OCI-LY7 (cell line): ENCODE data around the gene RAPGEF2. TPM values are rescaled to one million over a fixed set of nuclear protein-coding genes. Genes with fewer than 3 reads are reported as not detected.
"Not testable (repeated sequence)": the region's sequence is repeated elsewhere in the genome, so short reads cannot be mapped to it uniquely, and the experiment has no call there.

Experiments
- BruUV-seq: library from RNA; stranded (reverse); fragments of 400-500 nt; replicated peaks from 2 replicates; lab custom pipeline; 2021; lab: Mats Ljungman, UMichigan
- CTCF ChIA-PET: fragments of 300-600 bp; sonication (Branson Sonifier 250); formaldehyde crosslinking; loops from one replicate; lab custom pipeline; 2022; ENCODE audit warnings: antibody characterized with exemption; ENCODE audit not compliant: unreplicated experiment; lab: Charles Lee
- POLR2A ChIA-PET: fragments of 300-600 bp; sonication (Branson Sonifier 250); formaldehyde crosslinking; loops from one replicate; lab custom pipeline; 2022; ENCODE audit warnings: antibody characterized with exemption; lab: Charles Lee
- DNase-seq: peaks from one replicate; pipeline ENCODE4 v3.0.0-alpha.2; 2015; ENCODE audit warnings: low spot score
- H2AFZ ChIP-seq: fragments of 200-600 bp; sonication (generic), shearing (Covaris generic); 2 replicates; pipeline ENCODE4 v1.6.1; 2014; ENCODE audit warnings: mild to moderate bottlenecking, antibody characterized with exemption, low read length, moderate library complexity
- H3K27ac ChIP-seq: fragments of 200-600 bp; sonication (generic); 2 replicates; pipeline ENCODE4 v1.5.1; 2014; ENCODE audit warnings: mixed run types, low read depth, mild to moderate bottlenecking, moderate library complexity, low read length, inconsistent platforms; ENCODE audit not compliant: poor library complexity, severe bottlenecking
- H3K36me3 ChIP-seq: fragments of 200-600 bp; sonication (generic); 2 replicates; pipeline ENCODE4 v1.6.1; 2014; ENCODE audit warnings: mild to moderate bottlenecking, antibody characterized with exemption, low read length, moderate library complexity, mixed read lengths; ENCODE audit not compliant: insufficient read depth
- H3K4me1 ChIP-seq: fragments of 200-600 bp; sonication (generic); 2 replicates; pipeline ENCODE4 v1.5.1; 2014; ENCODE audit warnings: mild to moderate bottlenecking, low read length; ENCODE audit not compliant: insufficient read depth, poor library complexity, severe bottlenecking
- H3K4me2 ChIP-seq: fragments of 200-600 bp; sonication (generic); 2 replicates; pipeline ENCODE4 v1.6.1; 2014; ENCODE audit warnings: mild to moderate bottlenecking, low read length
- H3K4me3 ChIP-seq: fragments of 200-600 bp; sonication (generic); 2 replicates; pipeline ENCODE4 v1.5.1; 2014; ENCODE audit warnings: mild to moderate bottlenecking, low read depth, low read length; ENCODE audit not compliant: poor library complexity, severe bottlenecking
- H3K79me2 ChIP-seq: fragments of 200-600 bp; sonication (generic); 2 replicates; pipeline ENCODE4 v1.6.1; 2016; ENCODE audit warnings: low read depth, mild to moderate bottlenecking, low read length, moderate library complexity, mixed read lengths; ENCODE audit not compliant: insufficient read depth
- H3K9me2 ChIP-seq: fragments of 200-600 bp; sonication (generic); 2 replicates; pipeline ENCODE4 v1.6.1; 2016; ENCODE audit warnings: mild to moderate bottlenecking, low read length, mixed read lengths; ENCODE audit not compliant: insufficient read depth
- H3K9me3 ChIP-seq: fragments of 200-600 bp; sonication (generic); 2 replicates; pipeline ENCODE4 v1.6.1; 2014; ENCODE audit warnings: mild to moderate bottlenecking, mixed run types, low read length, mixed read lengths
- H4K20me1 ChIP-seq: fragments of 200-600 bp; sonication (generic); 2 replicates; pipeline ENCODE4 v1.6.1; 2014; ENCODE audit warnings: mild to moderate bottlenecking, antibody characterized with exemption, low read length, moderate library complexity, mixed read lengths; ENCODE audit not compliant: insufficient read depth
- EZH2phosphoT487 ChIP-seq: fragments of 200-600 bp; sonication (generic); IDR thresholded peaks from 2 replicates; pipeline ENCODE4 v1.6.1; 2018; ENCODE audit warnings: low read depth, borderline replicate concordance, mild to moderate bottlenecking, mixed run types, antibody characterized with exemption, low read length, moderate library complexity, mixed read lengths
- intact Hi-C: fragments of 100-400 bp; cut with micrococcal nuclease; formaldehyde crosslinking; loops from one replicate; pipeline ENCODE4 v1.10.0; 2022; ENCODE audit not compliant: unreplicated experiment
- total RNA-seq, 2 experiments: library from RNA; depleted of rRNA in 1 of 2; stranded (reverse); fragments of >200 nt in 1 of 2; shearing (Covaris generic) in 1 of 2; gene quantifications; 2 replicates each; pipeline ENCODE4 v1.2.3, GENCODE V29; 2014 to 2022
- TF ChIP-seq, protein P1 (sequence below): fragments of 200-600 bp; sonication (generic); conservative IDR thresholded peaks from 2 replicates; pipeline ENCODE4 v1.5.1; 2014; ENCODE audit warnings: mild to moderate bottlenecking, antibody characterized with exemption, low read length, moderate library complexity, mixed read lengths

Gene RAPGEF2
- total RNA-seq, 2 experiments from 2014 or later: 4.6 to 6.5 TPM

GRCh38 chr4:159308566-159309340 lies 205.9 kb downstream of the RAPGEF2 start:
- Histone ChIP-seq H3K36me3 (no peaks in the 10 kb centered on the region), H3K4me2 (no peak overlapping the region), H3K9me2 (no peaks in the 10 kb centered on the region), H3K79me2 (no peaks in the 10 kb centered on the region), H3K4me1 (no peaks in the 10 kb centered on the region), H2AFZ (no peak overlapping the region), H3K4me3 (no peak overlapping the region), H3K27ac (no peak overlapping the region), H4K20me1 (no peaks in the 10 kb centered on the region), H3K9me3 (no peaks in the 10 kb centered on the region)
- TF ChIP-seq, protein P1, sequence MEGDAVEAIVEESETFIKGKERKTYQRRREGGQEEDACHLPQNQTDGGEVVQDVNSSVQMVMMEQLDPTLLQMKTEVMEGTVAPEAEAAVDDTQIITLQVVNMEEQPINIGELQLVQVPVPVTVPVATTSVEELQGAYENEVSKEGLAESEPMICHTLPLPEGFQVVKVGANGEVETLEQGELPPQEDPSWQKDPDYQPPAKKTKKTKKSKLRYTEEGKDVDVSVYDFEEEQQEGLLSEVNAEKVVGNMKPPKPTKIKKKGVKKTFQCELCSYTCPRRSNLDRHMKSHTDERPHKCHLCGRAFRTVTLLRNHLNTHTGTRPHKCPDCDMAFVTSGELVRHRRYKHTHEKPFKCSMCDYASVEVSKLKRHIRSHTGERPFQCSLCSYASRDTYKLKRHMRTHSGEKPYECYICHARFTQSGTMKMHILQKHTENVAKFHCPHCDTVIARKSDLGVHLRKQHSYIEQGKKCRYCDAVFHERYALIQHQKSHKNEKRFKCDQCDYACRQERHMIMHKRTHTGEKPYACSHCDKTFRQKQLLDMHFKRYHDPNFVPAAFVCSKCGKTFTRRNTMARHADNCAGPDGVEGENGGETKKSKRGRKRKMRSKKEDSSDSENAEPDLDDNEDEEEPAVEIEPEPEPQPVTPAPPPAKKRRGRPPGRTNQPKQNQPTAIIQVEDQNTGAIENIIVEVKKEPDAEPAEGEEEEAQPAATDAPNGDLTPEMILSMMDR: no peak
- no peak for TF ChIP-seq EZH2phosphoT487
- intact Hi-C loops: no loop called here
- ChIA-PET CTCF (no interaction called here), POLR2A (no interaction called here)
- no TSS peak for BruUV-seq
- DNase-seq: no peak

GRCh38 chr4:159312236-159312635 lies 209.4 kb downstream of the RAPGEF2 start:
- intact Hi-C loops: no loop called here
- Histone ChIP-seq H3K36me3 (no peaks in the 10 kb centered on the region), H4K20me1 (no peaks in the 10 kb centered on the region), H3K4me1 (no peaks in the 10 kb centered on the region), H3K4me2 (no peak overlapping the region), H3K4me3 (no peak overlapping the region), H3K9me3 (no peaks in the 10 kb centered on the region), H2AFZ (no peak overlapping the region), H3K79me2 (no peaks in the 10 kb centered on the region), H3K9me2 (no peaks in the 10 kb centered on the region), H3K27ac (no peak overlapping the region)
- DNase-seq: no peak
- TF ChIP-seq EZH2phosphoT487: no peak
- TF ChIP-seq, protein P1: no peak
- no TSS peak for BruUV-seq
- ChIA-PET POLR2A (interaction anchor here (1.0 kb wide), 1 partner anchor 81 kb away, joined by 3 read pairs; no protein-coding TSS in a partner anchor), CTCF (no interaction called here)

- H3K4me1 ChIP-seq, H3K9me3 ChIP-seq, H3K4me2 ChIP-seq, intact Hi-C loops, CTCF ChIA-PET, H3K27ac ChIP-seq, H3K79me2 ChIP-seq, H3K36me3 ChIP-seq, POLR2A ChIA-PET, BruUV-seq, H4K20me1 ChIP-seq, H3K9me2 ChIP-seq, DNase-seq, H2AFZ ChIP-seq, H3K4me3 ChIP-seq: not testable (repeated sequence)
- TF ChIP-seq, protein P1: 0 out of 2 replicates have a peak, but pooled peaks have one; percentile 25
Measured at GRCh38 chr4:159315879-159316278, 213.0 kb downstream of the RAPGEF2 start.
